B cell (primary cell): ENCODE results near the gene RIC3. TPM values are rescaled to one million over a fixed set of nuclear protein-coding genes. Genes with fewer than 3 reads are reported as not detected.

ENCODE experiments used
- ATAC-seq: fragments of 200-7000 bp; cut with Tn5 transposase; one replicate; pipeline ENCODE4 v1.10.0; 2021; ENCODE audit warnings: low read depth, mild to moderate bottlenecking, moderate number of reproducible peaks, moderate library complexity
- CTCF ChIA-PET: fragments of 350-600 bp; sonication (Branson Sonifier 250); formaldehyde crosslinking; loops from one replicate; lab custom pipeline; 2021; ENCODE audit warnings: antibody characterized with exemption, inconsistent platforms; lab: Charles Lee
- POLR2A ChIA-PET: fragments of 350-600 bp; sonication (Branson Sonifier 250); formaldehyde crosslinking; loops from one replicate; lab custom pipeline; 2021; ENCODE audit warnings: antibody characterized with exemption; lab: Charles Lee
- DNase-seq: peaks from one replicate; pipeline ENCODE4 v3.0.0; 2013
- H2AFZ ChIP-seq: 2 replicates; pipeline ENCODE4 v1.6.1; 2012; ENCODE audit warnings: mild to moderate bottlenecking, low read depth, low read length; ENCODE audit not compliant: insufficient read depth, poor library complexity, severe bottlenecking
- H3K27ac ChIP-seq, 2 donors: 1 replicate in 1 of 2; 2 replicates in 1 of 2; pipeline ENCODE4 v1.5.1; 2012 to 2013; ENCODE audit warnings: low read length in 2 of 2, mild to moderate bottlenecking in 2 of 2, moderate library complexity in 1 of 2
- H3K27me3 ChIP-seq, 4 experiments: fragments of 200-600 bp in 1 of 4; sonication (generic) in 1 of 4; replicated peaks in 1 of 4; 1 replicate in 2 of 4; 2 replicates in 2 of 4; pipeline versions ENCODE4 v1.6.1 to v1.7.0; 2013 to 2016; ENCODE audit warnings: low read length in 3 of 4, mild to moderate bottlenecking in 2 of 4, mixed read lengths in 1 of 4, moderate library complexity in 1 of 4; ENCODE audit not compliant: insufficient read depth in 4 of 4, control insufficient read depth in 3 of 4; ENCODE audit errors: control extremely low read depth in 1 of 4
- H3K36me3 ChIP-seq, 2 experiments: replicated peaks in 1 of 2; 1 replicate in 1 of 2; 2 replicates in 1 of 2; pipeline versions ENCODE4 v1.6.1 to v1.7.1; 2013; ENCODE audit warnings: low read length in 1 of 2; ENCODE audit not compliant: insufficient read depth in 2 of 2, control insufficient read depth in 1 of 2; ENCODE audit errors: control extremely low read depth in 1 of 2, extremely low read depth in 1 of 2
- H3K4me1 ChIP-seq, 2 donors: fragments of 200-600 bp in 1 of 2; sonication (generic) in 1 of 2; 1 replicate in 1 of 2; 2 replicates in 1 of 2; pipeline versions ENCODE4 v1.5.1 to v1.6.1; 2013 to 2017; ENCODE audit warnings: low read length in 2 of 2; ENCODE audit not compliant: control insufficient read depth in 2 of 2, insufficient read depth in 2 of 2
- H3K4me2 ChIP-seq: replicated peaks from 2 replicates; pipeline ENCODE3; 2012; ENCODE audit warnings: mild to moderate bottlenecking, low read depth, low read length; ENCODE audit not compliant: poor library complexity, severe bottlenecking
- H3K4me3 ChIP-seq, 5 experiments: fragments of 200-600 bp in 1 of 5; sonication (generic) in 1 of 5; 1 replicate in 3 of 5; 2 replicates in 2 of 5; pipeline versions ENCODE4 v1.5.1 to v1.7.0; 2011 to 2016; ENCODE audit warnings: low read length in 4 of 5, mild to moderate bottlenecking in 4 of 5, low read depth in 2 of 5, control low read depth in 1 of 5, moderate library complexity in 1 of 5; ENCODE audit not compliant: insufficient read depth in 1 of 5; ENCODE audit errors: control extremely low read depth in 1 of 5, extremely low read depth in 1 of 5
- H3K79me2 ChIP-seq: fragments of 200-600 bp; sonication (generic); one replicate; pipeline ENCODE4 v1.6.0; 2016; ENCODE audit warnings: low read length; ENCODE audit not compliant: control insufficient read depth, insufficient read depth
- H3K9ac ChIP-seq: fragments of 200-600 bp; sonication (generic); 2 replicates; pipeline ENCODE4 v1.6.1; 2017; ENCODE audit warnings: mild to moderate bottlenecking, low read length, moderate library complexity
- H3K9me3 ChIP-seq, 3 donors: one replicate each; pipeline versions ENCODE4 v1.6.1 to v1.7.1; 2013; ENCODE audit warnings: low read length in 2 of 3; ENCODE audit not compliant: control insufficient read depth in 2 of 3, insufficient read depth in 1 of 3; ENCODE audit errors: control extremely low read depth in 1 of 3
- H4K20me1 ChIP-seq: 2 replicates; pipeline ENCODE4 v1.6.0; 2012; ENCODE audit warnings: mild to moderate bottlenecking, low read length; ENCODE audit not compliant: insufficient read depth, control insufficient read depth, poor library complexity, severe bottlenecking
- H3K27ac Mint-ChIP-seq: one replicate; pipeline ENCODE4 v1.8.0; 2021; ENCODE audit warnings: mixed read lengths
- H3K27me3 Mint-ChIP-seq: one replicate; pipeline ENCODE4 v1.8.0; 2021; ENCODE audit warnings: mixed read lengths
- H3K4me1 Mint-ChIP-seq: one replicate; pipeline ENCODE4 v1.8.0; 2021; ENCODE audit warnings: mixed read lengths
- H3K4me3 Mint-ChIP-seq: one replicate; pipeline ENCODE4 v1.8.0; 2021; ENCODE audit warnings: mixed read lengths
- H3K9me3 Mint-ChIP-seq: one replicate; pipeline ENCODE4 v1.8.0; 2022; ENCODE audit warnings: mixed read lengths; ENCODE audit not compliant: insufficient read depth
- EZH2 ChIP-seq: IDR thresholded peaks from 2 replicates; pipeline ENCODE4 v1.6.1; 2012; ENCODE audit warnings: borderline replicate concordance, low read depth, mild to moderate bottlenecking, moderate library complexity, low read length; ENCODE audit not compliant: insufficient read depth, poor library complexity, severe bottlenecking
- WGBS: methylation state at CpG from one replicate; pipeline ENCODE4 v1.1.5; 2013; ENCODE audit warnings: missing lambda C conversion rate; ENCODE audit not compliant: insufficient coverage; 5-methylcytosine and 5-hydroxymethylcytosine counted together
- intact Hi-C: fragments of 100-400 bp; cut with micrococcal nuclease; formaldehyde crosslinking; loops from one replicate; pipeline ENCODE4 v1.10.0; 2022
- polyA plus RNA-seq: library from polyadenylated mRNA; depleted of rRNA; stranded (reverse); fragments of >200 nt; gene quantifications from 2 replicates; pipeline ENCODE4 v1.2.3, GENCODE V29; 2012
- total RNA-seq, 2 donors: library from RNA; stranded (reverse); fragments of 120-200 nt in 1 of 2; gene quantifications; 1 replicate in 1 of 2; 2 replicates in 1 of 2; pipeline versions ENCODE4 v1.2.3 to v1.2.4, GENCODE V29; 2013 to 2022
- TF ChIP-seq, protein P1 (sequence below): fragments of 200-600 bp; IDR thresholded peaks from one replicate; pipeline ENCODE4 v1.8.0; 2022; ENCODE audit warnings: antibody characterized with exemption, mild to moderate bottlenecking

The RIC3 gene
- total and polyA plus RNA-seq, 2 donors (not counting 1 experiment from before 2014, with no cell fraction given), result 62.4 to 74.6 TPM

DNA sequence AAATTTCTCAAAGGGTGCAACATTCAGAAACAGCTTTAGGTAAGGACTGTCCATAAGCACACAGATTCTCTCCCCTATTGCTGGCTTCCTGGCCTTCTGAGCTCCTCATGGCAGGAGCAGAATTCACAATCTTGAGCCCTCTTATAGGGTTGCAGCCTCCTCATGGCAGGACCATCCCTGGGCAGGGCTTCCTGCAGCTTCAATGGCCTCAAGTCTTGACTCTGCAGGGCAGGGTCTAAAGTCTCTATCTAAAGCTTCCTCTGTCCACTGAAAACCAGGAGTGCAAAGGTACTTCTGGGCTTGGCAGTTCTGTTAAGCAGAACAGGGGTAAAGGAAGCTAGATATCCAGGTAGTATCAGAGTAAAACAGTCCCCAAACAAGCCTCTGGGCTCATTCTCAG lies 59.1 kb downstream of the RIC3 start:
- peaks cover 0 to 59% of the 10 kb centered on the region in 2 experiments for H3K36me3 ChIP-seq
- H3K9me3 ChIP-seq, result peaks cover 0 to 12% (median 0%) of the 10 kb centered on the region in 3 donors
- no peak for TF ChIP-seq EZH2
- TF ChIP-seq, protein P1, sequence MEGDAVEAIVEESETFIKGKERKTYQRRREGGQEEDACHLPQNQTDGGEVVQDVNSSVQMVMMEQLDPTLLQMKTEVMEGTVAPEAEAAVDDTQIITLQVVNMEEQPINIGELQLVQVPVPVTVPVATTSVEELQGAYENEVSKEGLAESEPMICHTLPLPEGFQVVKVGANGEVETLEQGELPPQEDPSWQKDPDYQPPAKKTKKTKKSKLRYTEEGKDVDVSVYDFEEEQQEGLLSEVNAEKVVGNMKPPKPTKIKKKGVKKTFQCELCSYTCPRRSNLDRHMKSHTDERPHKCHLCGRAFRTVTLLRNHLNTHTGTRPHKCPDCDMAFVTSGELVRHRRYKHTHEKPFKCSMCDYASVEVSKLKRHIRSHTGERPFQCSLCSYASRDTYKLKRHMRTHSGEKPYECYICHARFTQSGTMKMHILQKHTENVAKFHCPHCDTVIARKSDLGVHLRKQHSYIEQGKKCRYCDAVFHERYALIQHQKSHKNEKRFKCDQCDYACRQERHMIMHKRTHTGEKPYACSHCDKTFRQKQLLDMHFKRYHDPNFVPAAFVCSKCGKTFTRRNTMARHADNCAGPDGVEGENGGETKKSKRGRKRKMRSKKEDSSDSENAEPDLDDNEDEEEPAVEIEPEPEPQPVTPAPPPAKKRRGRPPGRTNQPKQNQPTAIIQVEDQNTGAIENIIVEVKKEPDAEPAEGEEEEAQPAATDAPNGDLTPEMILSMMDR, result no peak
- H3K4me2 ChIP-seq, result no peak overlapping the region
- no peaks in the 10 kb centered on the region for H3K79me2 ChIP-seq
- H3K9me3 Mint-ChIP-seq, result peaks cover under 1% of the 10 kb centered on the region
- H3K27ac Mint-ChIP-seq, result no peak overlapping the region
- ATAC-seq (no peak), DNase-seq (no peak)
- no peak overlapping the region for H3K4me3 Mint-ChIP-seq
- H3K27me3 Mint-ChIP-seq, result no peaks in the 10 kb centered on the region
- intact Hi-C loops, result no loop called here
- H3K27ac ChIP-seq, result no peak overlapping the region
- H3K4me1 Mint-ChIP-seq, result no peaks in the 10 kb centered on the region
- no peak overlapping the region for H2AFZ ChIP-seq
- CTCF ChIA-PET, result interaction anchor here (6.1 kb wide), 1 partner anchor 10 kb away, joined by 35 read pairs; no protein-coding TSS in a partner anchor
- no peak overlapping the region for H3K4me3 ChIP-seq
- no peaks in the 10 kb centered on the region for H3K4me1 ChIP-seq
- POLR2A ChIA-PET, result no interaction called here
- no peak overlapping the region for H3K9ac ChIP-seq
- no peaks in the 10 kb centered on the region for H3K27me3 ChIP-seq
- H4K20me1 ChIP-seq, result peaks cover 10% of the 10 kb centered on the region

DNA sequence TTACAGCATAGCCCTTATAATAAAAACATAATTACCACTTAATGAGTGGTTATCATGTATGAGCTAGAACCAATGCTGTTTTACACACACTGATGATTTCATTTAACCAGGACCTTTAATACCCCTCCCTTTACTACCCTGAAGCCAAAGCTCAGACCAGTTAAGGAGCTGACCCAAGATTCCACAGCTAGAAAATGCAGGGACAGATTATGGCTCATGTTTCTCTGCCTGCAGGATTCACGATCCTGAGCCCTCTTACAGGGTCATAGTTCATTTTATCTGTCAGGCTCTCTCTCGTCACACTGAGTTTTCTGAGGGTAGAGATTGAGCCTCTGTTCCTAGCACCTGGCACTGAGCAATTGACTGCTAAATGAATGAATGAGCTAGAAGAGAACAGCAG lies 60.4 kb downstream of the RIC3 start:
- Histone ChIP-seq H3K9me3 (peaks cover 0 to 2% (median 0%) of the 10 kb centered on the region in 3 donors), H3K4me2 (no peak overlapping the region), H3K9ac (no peak overlapping the region), H3K4me3 (no peak overlapping the region), H3K4me1 (no peaks in the 10 kb centered on the region), H4K20me1 (peaks cover 2% of the 10 kb centered on the region), H3K27me3 (no peaks in the 10 kb centered on the region), H3K79me2 (no peaks in the 10 kb centered on the region), H3K36me3 (peaks cover 0 to 60% of the 10 kb centered on the region in 2 experiments), H2AFZ (no peak overlapping the region), H3K27ac (no peak overlapping the region)
- TF ChIP-seq, protein P1, result no peak
- TF ChIP-seq EZH2, result no peak
- ChIA-PET POLR2A (no interaction called here), CTCF (interaction anchor here (0.8 to 6.1 kb wide), 4 partner anchors 9 to 75 kb away, joined by 3 to 35 read pairs (median 4); no protein-coding TSS in a partner anchor)
- WGBS, result 100% methylated on average over 1 of the region's 2 CpGs
- Mint-ChIP-seq H3K9me3 (no peaks in the 10 kb centered on the region), H3K27me3 (no peaks in the 10 kb centered on the region), H3K4me1 (no peaks in the 10 kb centered on the region), H3K4me3 (no peak overlapping the region), H3K27ac (no peak overlapping the region)
- intact Hi-C loops, result no loop called here
- DNase-seq, result no peak
- ATAC-seq, result no peak
